GM21737 (cell line): ENCODE data around the gene C10orf62.

Source experiments
- ATAC-seq: cut with Tn5 transposase; IDR thresholded peaks from one replicate; pipeline ENCODE4 v1.9.1; 2021; ENCODE audit warnings: mild to moderate bottlenecking, moderate library complexity; ENCODE audit not compliant: unreplicated experiment

Gene C10orf62

DNA sequence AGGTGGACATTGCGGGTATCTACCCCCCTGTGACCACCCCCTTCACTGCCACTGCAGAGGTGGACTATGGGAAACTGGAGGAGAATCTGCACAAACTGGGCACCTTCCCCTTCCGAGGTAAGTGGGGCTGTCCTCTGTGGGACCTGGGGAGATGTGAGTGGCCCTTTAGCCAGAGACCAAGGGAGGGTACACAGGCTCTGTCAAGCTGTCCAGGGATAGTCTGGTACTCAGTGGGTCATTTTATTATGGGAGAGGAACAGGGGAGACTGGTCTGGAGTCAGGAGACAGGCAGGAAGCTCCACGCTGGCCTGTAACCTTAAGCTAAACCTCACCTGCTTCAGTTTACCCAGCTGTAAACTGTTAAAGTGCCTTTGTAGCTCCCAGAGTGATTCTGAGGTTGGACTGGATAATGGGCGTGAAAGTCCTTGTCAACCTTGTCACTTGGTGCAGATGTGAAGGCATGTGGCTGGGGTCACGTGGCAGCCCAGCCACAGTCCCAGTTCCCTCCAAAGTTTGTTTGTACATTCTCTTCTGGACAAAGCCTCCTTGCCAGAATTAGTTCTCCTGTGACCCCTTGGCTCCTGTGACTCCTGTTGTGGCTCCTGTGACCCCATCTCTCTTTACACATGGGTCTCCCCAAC lies 4.6 kb upstream of the C10orf62 start:
- ATAC-seq, result no peak

DNA sequence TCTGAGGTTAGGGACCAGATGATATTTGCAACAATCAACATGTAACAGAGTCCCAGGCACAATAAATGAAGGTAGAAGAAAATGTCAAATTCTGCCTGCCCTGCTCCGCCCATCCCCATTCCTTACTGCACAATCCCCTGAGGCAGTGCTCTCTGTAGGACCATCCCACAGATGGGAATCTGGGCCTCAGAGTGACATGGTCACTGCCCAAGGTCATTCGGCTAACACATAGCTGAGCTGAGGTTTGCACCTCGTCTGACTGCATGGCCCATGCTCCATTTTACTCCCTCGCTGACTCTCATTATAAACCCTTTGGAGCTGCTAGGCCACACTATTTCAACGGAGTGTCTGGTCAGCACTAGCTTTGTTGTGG lies 4.1 kb upstream of the C10orf62 start:
- ATAC-seq, result no peak

DNA sequence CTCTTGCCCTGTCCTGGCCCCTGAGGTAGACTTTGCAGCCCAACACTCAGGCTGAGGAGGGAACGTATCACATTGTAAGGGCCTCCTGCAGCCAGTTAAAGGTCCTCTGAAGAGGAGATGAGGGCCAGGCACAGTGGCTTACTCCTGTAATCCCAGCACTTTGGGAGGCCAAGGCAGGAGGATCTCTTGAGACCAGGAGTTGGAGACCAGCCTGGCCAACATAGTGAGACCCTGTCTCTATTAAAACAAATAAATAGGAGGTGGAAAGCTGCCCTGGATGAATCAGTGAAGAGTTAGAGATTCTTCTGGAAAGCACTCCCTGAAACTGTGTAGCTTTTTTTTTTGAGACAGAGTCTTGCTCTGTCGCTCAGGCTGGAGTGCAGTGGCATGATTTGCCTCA lies 2.3 kb upstream of the C10orf62 start:
- ATAC-seq, result no peak

DNA sequence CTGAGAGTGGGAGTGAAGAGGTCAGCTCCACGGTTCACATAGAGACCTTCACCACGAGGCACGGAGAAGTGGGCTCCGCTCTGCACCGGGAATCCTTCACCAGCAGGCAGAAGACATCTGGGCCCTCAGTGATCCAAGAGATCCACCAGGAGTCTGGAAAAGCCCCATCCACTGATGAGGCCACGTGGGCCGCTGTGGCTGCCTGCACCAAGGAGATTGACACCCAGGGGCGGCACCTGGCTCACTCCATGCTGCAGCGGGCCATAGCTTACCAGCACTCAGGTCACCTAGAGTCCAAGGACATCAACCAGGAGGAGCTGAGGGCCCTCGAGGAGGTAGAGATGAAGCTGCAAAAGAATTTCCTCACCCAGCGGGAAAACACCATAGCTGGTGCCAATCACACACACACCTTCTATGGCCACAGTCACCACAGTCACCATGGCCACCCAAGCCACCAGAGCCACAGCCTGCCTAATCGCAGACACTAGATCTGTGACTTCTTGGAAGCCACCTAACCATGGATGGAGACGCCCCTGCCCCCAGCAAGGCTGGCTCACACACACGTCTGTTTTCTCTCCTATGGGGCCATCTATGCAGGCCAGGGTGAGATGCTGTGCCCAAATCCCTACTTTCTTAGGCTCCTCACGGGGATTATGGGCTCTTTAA lies 694 bp downstream of the C10orf62 start:
- ATAC-seq, result no peak

DNA sequence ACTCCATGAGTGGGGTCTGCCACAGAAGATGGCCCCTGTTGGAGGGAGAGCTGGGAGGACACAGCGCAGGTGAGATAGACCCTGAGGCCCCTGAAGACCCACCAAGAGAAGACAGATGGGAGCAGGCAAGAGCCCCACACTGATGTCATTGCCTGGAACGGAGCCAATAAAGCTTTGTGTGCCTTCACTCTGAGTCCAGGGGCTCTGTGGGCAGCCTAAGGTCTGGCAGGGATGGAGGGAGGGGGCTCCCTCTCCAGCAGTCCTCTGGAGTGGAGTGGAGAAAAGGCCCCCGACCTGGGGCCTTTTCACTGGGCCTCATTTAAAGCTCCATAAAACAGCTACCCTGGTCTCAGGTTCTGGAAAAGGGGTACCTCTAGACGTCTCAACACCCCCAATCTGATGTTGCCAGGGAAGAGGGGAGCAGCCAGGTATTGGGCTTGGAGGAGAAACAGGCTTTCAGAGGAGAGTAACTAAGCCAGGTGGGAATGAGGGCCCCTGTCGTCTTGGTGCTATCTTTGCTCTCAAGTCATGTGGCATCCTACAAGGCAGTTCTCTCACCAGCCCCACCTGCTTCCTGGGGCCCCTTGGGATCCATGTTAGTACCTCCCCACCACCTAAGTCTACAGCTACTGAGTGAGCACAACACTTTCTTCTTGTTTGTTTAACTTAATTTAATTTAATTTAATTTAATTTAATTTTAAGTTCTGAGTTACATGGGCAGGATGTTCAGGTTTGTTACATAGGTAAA lies 1.4 kb downstream of the C10orf62 start:
- ATAC-seq, result no peak

DNA sequence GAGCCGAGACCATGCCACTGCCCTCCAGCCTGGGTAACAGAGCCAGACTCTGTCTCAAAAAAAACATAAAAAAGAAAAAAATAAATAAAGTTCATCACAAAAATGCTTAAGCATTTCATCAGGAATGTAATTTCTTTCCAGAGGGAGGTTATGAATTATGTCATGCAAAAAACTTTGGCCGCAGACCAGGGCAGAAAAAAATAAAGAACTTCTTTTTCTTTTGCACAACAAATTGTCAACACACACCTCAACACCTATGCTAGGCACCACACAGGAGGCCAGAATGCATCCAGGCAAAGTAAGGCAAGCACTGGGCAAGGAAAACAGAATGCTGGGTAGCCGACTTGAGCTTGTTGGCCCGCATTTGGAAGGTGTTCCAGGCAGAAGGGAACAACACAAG lies 3.9 kb downstream of the C10orf62 start:
- ATAC-seq, result no peak

DNA sequence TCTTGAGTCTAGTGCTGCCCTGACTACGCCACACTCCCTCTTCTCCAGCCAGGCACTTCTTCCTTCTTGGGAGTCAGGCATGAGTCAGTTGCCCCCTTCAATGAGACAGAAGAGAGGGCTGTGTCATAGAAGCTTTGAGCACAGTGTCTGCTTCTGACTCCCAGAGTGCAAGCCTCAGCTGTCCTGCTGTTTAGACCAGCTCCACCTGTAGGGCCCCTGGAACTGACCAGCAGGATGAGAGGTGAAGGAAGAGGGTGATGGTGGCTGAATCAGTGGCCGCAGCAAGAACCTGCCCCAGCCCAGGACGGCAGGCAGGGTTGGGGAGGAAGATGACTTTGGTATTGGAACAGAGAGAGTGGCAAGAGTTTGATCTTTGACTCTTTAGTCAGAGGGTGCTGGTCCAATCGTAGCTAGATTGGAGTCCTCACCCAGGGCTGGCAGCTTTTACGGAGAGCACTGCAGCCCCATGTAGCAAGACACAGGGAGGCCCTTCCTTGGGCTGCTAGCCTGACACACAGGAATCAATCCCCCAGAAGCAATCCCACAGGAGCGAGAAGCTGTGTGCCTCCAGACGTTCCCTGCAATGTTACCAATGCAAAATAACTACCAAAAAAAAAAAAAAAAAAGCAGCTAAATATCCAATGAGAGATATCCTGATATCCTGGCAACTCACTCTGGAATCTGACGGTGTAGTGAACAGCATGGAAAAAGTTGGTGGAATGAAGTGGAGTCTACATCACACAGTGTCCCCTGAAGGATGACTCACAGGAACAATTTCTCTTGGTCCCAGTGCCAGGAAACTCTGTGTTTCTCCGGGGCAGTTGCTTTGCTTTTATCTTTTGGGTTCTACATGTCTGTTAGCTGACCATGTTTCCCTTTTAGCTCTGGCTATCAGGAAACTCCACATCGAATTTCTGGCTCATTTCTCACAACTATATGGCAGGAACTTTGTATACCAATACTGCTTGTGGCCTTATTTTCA lies 6.9 kb downstream of the C10orf62 start:
- ATAC-seq, result no peak

DNA sequence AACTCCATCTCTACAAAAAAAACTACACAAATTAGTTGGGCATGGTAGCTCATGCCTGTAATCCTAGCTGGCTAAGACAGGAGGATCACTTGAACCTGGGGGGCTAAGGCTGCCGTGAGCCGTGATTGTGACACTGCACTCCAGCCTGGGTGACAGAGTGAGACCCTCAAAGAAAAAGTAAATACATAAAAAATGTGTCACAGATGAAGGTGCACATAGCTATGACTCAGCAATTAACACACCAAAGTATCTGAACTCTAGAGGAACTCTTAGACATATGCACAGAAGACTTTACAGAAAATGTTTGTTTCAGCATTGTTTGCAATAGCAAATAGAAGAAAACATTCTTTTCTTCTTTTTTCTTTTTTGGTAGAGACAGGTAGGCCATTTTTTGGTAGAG lies 8.3 kb downstream of the C10orf62 start:
- no peak for ATAC-seq

DNA sequence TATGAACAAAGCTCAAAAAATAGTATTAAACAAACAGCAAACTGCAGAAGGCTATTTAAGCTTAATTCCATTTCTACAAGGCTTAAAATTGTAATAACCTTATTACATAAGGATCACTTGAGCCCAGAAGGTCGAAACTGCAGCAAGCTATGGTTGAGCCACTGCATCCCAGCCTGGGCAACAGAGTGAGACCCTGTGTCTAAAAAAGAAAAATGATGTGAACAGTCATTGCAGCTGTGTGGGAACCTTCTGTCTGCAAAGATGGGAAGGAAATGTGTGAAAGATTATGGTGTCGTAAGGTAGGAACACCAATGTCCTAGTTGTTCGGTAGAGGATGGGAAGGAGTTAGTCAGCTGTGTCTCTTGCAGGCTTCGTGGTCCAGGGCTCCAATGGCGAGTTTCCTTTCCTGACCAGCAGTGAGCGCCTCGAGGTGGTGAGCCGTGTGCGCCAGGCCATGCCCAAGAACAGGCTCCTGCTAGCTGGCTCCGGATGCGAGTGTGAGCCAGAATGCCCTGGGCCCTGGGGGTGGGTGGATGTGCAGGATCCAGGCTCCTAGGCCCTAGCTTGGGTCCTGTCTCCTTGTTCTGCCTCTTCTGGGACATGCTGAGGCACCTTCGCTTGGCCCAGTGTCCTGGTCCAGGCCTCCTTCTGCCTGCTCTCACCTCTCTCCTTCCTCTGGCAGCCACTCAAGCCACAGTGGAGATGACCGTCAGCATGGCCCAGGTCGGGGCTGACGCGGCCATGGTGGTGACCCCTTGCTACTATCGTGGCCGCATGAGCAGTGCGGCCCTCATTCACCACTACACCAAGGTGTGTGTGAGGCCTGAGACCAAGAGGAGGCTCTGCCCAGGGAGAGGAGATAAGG lies 9.1 kb downstream of the C10orf62 start:
- no peak for ATAC-seq

DNA sequence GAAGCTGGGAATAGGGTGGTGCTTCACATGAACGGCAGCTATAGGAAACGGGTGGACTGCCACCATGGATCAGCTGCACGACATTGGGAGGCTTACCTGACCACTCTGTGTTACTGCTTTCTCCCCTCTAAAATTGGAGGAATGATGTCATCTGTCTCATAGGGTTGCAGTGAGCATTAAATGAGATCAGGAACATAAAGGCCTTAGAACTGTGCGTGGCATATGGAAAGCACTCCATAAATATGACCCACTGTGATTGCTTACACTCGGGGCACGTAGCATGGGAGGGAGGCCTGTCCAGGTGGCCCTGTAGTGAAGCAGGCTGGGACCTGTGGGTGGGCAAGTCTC lies 9.7 kb downstream of the C10orf62 start:
- no peak for ATAC-seq

DNA sequence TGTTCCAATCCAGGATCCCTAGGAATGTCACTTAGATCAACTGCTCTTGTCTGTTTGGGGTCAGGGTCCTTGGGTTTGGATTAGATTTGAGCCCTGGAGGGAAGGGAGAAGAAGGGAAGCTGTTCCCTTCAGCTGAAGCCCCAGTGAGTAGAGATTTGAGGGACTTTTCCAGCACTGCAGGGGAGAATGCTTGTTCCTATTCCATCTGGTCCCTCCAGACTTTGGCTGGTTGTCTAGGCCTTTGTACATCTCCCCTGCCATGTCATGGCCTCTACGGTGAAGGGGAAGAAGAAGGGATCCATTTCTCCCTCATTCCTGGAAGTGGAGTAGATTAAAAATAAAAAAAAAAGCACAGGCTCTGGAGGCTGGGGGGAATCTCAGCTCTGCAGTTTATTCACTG lies 11.1 kb downstream of the C10orf62 start:
- ATAC-seq, result no peak

DNA sequence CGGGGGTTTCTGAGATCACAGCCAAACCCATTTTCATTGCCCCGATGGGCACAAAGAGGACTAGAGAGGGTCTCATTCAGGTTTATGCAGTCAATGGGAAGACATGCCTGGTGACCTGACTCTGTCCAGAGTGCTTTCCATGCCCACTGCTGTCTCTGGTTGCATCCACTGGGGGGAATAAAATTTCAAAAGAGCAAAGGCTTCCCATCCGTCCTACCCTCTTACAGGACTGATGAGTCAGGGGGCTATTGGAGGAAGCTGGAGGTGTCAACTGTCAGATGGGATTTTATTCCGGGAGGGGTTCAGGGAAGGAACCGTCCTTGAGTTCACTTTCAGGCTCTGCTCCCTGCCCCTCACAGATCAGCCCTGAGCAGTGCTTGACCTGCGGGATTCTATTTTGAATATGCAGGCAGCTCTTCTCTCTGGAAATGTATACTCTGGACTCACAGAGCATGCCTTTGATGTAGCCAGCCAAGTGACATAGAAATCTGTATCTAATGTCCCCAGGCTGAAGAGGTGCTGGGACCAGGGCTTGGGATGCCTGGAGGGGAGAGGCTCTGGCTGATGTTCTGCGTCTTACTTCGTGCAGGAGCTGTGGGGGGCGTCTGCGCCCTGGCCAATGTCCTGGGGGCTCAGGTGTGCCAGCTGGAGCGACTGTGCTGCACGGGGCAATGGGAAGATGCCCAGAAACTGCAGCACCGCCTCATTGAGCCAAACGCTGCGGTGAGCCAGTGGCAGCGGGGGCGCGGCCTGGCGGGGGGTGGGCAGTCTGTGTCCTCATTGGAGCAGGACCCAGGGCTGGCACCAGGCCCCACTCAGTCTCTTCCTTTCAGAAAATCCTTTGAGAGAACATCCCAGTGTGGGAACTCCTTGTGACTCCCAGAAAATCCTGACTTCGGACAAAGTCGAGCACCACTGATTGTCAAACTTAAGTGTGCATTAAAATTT lies 12.0 kb downstream of the C10orf62 start:
- ATAC-seq, result no peak

DNA sequence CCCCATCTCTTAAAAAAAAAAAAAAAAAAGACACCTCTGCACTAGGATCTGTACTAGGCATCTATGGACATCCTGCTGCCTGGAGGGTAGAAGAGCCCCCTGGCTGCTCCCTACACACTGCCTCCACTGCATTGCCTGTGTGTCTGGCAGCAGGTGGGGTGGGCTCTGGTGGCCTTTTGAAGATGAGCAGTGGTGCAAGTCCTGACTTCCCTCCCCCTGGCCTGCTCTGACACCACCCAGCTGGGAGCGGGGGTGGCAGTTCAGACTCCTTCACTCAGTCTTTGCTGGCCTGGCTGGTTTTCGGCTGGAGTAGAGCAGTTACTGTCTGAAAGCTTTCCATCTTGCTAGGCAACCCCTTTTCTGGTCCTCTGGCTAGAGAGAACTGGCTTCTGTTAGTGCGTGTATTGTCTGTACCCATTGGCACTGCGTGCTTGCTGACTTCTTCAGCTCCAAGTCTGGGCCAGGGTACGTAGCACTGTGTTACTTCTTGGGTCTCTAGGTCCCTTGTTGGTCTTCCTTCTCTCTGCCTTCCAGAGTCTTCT lies 17.6 kb downstream of the C10orf62 start:
- no peak for ATAC-seq

DNA sequence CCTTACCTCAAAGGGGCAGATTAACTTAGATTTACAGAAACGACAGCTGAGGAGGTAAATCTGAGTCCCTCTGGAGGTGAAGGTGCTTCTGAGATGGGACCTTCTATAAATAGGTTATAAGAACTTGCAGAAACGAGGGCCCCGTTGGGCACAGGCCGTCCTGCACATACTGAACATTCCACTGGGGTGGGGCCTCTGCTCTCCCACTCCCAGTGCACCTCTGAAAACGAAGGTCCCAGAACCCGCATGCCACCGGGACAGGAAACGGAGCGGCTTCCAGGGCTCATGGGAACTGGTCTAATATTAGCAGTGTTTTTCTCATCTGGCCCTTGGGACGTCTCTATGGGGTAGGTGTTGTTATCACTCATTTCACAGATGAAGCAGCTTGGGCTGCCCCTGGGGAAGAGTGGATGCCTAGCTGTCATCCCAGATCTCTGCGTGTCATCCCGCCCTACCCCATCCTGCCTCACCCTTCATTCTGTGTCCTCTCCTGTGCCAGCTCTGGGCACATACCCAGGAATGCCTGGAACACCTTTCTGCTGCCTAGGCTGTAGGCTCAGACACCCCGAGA lies 19.6 kb downstream of the C10orf62 start:
- no peak for ATAC-seq

DNA sequence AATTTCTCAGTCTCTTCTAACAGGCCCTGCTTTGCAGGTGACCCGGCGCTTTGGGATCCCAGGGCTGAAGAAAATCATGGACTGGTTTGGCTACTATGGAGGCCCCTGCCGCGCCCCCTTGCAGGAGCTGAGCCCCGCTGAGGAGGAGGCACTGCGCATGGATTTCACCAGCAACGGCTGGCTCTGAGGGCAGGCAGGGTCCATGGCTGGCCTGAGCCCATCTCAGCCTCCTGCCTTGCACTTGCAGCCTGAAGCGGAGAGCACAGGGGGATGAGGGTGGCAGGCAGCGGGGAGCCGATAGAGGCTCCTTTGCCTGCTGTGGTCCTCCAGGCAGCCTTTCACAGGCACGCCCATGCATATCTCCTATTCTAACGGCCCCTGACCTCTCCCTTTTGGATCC lies 22.0 kb downstream of the C10orf62 start:
- no peak for ATAC-seq

DNA sequence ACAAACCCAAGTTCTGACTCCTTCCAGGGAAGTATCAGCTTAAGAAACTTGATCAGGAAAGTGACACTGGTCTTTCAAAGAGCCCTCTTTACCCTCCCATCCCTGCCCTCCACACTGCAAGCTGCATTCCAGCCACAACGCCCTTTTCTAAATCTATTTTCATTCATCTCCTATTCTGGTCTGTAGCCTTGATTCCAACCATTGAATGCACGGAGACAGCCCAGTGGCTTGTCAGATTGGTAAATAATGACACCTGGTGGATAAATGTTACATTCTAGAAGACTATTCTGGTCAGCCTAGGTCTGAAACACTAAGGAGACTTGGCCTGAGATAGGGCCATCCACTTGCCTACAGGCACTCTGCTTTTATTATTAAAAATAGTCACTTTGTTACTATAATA lies 22.9 kb downstream of the C10orf62 start:
- ATAC-seq, result no peak

DNA sequence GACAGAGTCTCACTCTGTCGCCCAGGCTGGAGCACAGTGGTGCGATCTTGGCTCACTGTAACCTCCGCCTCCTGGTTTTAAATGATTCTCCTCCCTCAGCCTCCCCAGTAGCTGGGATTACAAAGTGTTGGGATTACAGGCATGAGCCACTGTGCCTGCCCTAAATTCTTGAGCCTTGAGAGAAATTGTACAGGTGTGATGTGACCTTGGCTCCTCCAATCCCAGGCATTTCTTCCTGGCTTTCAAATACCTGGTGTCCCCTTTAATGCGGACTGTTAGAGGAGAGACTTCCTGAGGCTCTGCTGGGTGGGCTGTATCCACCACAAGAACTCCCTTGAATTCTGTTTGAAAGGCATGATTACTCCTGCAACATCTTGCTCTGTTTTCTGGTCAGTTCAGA lies 28.8 kb downstream of the C10orf62 start:
- ATAC-seq, result no peak

DNA sequence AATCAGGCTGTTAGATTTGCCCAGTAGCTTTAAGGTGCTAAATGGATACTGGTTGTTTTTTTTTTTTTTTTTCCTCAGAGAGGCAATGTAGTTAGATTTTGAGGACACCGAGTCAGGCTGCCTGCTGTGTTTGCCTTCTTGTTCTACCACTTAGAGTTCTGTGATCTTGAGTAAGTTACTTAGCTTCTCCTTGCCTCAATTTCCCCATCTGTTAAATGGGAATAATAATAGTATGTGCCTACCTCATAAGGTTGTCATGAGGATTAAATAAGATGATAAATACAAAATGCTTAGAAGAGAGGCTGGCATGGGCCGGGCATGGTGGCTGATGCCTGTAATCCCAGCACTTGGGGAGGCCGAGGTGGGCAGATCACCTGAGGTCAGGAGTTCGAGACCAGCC lies 29.2 kb downstream of the C10orf62 start:
- ATAC-seq, result no peak

DNA sequence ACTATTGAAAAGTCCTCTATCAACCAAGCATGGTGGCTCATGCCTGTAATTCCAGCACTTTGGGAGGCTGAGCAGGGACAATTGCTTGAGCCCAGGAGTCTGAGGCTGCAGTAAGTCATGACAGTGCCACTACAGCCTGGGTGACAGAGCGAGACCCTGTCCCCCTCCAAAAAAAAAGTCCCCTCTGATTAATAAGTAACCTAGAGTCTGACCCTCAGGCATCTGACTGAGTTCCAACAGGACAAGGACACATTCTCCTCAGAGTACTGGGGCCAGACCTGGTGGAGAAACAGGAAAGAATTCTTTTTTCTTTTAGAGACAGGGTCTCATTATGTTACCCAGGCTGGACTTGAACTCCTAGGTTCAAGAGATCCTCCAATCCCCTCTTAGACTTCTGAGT lies 33.8 kb downstream of the C10orf62 start:
- no peak for ATAC-seq
